NCI-H2029 (cell line): ENCODE data around the gene GSS.

Source experiments
- DNase-seq: peaks from one replicate; lab custom pipeline; 2025; lab: John Stamatoyannopoulos, UW

GSS gene

GRCh38 chr20:34955231-34956040 lies at the start of gene GSS, which contains the start of gene MYH7B:
Gene GSS, minus strand, starts transcription at chr20:34955806. Its CDS starts 3,954 bp downstream, at chr20:34951852.
Gene MYH7B, plus strand, starts transcription at chr20:34955868. Its CDS starts 22,138 bp downstream, at chr20:34978006.
- peak; percentile 96 for DNase-seq

DNA sequence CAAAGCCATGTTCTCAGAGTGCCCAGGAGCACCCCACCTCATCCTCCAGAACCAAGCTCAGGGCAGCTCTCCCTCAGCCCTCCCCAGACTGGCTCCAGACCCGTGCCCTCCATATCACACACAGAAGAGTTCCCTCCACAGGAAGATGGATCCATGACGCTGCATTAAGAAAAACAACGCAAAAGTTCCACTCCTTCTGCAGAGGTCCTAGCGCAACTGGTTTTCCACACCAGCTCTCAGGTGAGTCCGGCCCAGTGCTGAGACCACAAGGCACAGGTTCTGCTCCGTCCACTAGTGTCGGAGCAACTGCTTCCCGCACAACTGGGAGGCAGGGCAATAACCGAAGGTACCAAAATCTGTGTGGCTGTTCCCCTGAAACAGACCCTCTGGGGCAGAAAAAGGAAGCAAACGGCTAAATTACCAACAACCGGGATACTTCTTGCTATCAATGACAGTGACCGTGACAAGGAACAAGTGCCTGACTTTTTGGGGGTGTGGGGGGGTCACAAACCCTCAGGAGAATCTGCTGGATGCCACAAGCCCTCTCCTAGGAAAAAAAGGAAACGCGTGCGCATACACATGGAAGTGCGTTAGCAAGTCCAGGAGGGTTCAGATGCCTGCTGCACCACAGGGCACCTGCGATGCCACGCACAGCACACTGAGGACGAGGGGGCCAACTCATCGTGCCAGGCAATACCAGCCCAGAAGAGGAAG lies 49.3 kb upstream of the GSS start:
- no peak for DNase-seq

GRCh38 chr20:35004051-35004725 lies 48.6 kb upstream of the GSS start:
- no peak for DNase-seq

- no peak for DNase-seq
Measured at GRCh38 chr20:35003211-35004031, 47.8 kb upstream of the GSS start.

DNA sequence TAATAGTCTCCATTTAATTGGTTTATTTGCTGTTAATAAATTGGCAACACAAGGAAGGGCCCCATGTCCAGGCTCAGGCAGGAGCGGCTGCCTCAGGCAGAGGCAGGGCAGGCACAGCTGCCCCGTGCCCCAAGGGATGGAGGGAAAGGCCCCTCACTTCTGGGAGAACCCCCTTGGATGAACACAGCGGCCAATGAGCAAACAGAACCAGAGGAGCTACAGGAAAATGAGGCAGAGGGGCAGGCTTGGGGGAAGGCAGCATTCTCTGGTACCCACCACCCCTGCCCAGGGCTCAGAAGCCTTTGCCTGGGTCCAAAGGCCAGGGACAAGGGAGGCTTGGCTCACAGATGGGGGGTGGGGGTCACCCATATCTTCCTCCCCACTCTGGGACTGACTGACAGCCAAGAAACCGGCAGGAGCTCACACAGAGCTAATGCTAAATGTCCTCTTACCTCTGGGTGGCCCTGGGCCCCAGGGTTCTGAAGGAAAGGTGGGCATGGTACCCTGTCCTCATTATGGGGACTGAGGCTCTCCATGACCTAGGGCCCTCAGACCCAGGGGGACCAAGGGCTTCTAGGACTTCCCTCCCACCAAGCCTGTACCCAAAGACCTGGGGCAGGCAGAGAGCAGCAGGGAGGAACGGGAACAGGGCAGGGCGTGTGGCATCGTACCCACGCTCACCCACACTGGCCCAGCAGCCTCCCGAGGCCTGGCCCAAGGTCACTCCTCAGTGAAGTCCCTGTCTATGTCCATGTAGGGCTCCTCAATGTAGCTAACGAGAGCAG lies 47.0 kb upstream of the GSS start:
- DNase-seq = no peak

- no peak for DNase-seq
Measured at GRCh38 chr20:35001596-35002362, 46.2 kb upstream of the GSS start.

DNA sequence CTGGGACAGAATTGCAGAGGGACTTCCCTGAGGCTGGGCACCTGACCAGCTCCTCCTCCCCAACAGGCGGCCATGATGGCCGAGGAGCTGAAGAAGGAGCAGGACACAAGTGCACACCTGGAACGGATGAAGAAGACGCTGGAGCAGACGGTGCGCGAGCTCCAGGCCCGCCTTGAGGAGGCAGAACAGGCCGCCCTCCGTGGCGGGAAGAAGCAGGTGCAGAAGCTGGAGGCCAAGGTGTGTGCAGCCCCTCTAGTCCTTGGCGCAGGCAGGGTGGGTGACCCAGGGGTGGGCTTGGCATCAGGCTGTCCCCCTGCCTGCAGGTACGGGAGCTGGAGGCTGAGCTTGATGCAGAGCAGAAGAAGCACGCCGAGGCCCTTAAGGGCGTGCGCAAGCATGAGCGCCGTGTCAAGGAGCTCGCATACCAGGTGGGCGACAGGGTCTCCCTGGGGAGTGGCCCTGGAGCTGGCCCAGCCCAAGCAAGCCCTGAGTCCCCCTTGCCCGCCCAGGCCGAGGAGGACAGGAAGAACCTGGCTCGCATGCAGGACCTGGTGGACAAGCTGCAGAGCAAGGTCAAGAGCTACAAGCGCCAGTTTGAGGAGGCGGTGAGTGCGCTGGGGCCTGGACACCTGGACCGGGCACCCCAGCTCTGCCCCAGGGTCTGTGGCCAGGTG lies 45.5 kb upstream of the GSS start:
- no peak for DNase-seq

DNA sequence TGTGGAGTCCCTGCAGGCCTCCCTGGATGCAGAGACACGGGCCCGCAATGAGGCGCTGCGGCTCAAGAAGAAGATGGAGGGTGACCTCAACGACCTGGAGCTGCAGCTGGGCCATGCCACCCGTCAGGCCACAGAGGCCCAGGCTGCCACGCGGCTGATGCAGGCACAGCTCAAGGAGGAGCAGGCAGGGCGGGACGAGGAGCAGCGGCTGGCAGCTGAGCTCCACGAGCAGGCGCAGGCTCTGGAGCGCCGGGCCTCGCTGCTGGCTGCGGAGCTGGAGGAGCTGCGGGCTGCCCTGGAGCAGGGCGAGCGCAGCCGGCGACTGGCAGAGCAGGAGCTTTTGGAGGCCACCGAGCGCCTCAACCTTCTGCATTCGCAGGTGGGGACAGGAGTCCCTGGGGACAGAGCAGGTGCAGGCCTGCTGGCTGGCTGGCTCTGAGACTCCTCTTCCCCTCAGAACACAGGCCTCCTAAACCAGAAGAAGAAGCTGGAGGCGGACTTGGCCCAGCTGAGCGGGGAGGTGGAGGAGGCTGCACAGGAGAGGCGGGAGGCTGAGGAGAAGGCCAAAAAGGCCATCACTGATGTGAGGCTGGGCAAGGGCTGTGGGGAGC lies 44.8 kb upstream of the GSS start:
- no peak for DNase-seq

- DNase-seq = no peak
Measured at GRCh38 chr20:34999782-35000181, 44.2 kb upstream of the GSS start.

- no peak for DNase-seq
Measured at GRCh38 chr20:34999021-34999451, 43.4 kb upstream of the GSS start.

DNA sequence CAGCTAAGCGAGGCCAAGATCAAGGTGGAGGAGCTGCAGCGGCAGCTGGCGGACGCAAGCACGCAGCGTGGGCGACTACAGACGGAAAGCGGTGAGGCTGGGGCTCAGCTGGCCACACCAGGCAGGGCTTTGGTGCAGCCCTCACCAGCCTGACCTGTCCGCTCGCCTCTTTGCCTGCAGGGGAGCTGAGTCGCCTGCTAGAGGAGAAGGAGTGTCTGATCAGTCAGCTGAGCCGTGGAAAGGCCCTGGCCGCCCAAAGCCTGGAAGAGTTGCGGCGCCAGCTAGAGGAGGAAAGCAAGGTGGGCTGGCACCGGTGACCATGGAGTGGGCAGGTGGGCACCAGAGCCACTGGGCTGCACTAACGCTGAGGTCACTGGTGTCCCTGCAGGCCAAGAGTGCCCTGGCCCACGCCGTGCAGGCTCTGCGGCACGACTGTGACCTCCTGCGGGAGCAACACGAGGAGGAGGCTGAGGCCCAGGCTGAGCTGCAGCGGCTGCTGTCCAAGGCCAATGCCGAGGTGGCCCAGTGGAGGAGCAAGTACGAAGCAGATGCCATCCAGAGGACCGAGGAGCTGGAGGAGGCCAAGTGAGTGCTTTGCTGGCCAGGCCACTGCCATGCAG lies 42.8 kb upstream of the GSS start:
- DNase-seq = no peak

DNA sequence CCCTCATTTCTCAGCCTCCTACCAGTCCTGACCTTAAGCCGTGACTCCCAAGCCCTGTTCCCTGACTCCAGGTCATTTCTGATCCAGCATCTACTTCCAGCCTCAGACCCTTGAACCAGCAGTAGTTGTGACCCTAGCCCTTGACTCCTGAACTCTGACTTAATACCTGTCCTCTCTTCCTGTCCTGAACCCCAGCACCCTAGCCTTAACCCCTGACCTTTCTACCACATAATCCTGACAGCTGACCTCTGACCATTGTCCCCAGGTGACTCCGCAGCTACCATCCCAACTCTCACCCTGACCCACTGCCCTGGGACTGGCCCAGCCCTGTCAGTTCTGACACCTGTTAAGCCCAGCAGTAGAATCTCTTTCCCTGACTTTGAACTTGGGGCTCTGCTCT lies 42.2 kb upstream of the GSS start:
- no peak for DNase-seq

DNA sequence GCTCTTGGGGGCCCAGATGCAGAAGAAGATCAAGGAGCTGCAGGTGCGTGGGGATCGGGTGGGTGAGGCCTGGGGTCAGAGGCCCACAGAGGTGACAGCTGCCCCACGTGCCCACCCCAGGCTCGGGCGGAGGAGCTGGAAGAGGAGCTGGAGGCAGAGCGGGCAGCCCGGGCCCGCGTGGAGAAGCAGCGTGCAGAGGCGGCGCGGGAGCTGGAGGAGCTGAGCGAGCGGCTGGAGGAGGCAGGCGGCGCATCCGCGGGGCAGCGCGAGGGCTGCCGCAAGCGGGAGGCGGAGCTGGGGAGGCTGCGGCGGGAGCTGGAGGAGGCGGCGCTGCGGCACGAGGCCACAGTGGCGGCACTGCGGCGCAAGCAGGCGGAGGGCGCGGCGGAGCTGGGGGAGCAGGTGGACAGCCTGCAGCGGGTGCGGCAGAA lies 41.5 kb upstream of the GSS start:
- DNase-seq = no peak

- no peak for DNase-seq
Measured at GRCh38 chr20:34996243-34997028, 40.8 kb upstream of the GSS start.

GRCh38 chr20:34995696-34996095 lies 40.1 kb upstream of the GSS start:
- DNase-seq = no peak

- DNase-seq = no peak
Measured at GRCh38 chr20:34995192-34995591, 39.6 kb upstream of the GSS start.

- no peak for DNase-seq
Measured at GRCh38 chr20:34994509-34995131, 39.0 kb upstream of the GSS start.
